ENCODE results near the gene ZDHHC19. TPM values are rescaled to one million over a fixed set of nuclear protein-coding genes. Genes with fewer than 3 reads are reported as not detected.

Gene ZDHHC19
- polyA plus RNA-seq, 1 donor from 2014 or later = 3.8 TPM

DNA sequence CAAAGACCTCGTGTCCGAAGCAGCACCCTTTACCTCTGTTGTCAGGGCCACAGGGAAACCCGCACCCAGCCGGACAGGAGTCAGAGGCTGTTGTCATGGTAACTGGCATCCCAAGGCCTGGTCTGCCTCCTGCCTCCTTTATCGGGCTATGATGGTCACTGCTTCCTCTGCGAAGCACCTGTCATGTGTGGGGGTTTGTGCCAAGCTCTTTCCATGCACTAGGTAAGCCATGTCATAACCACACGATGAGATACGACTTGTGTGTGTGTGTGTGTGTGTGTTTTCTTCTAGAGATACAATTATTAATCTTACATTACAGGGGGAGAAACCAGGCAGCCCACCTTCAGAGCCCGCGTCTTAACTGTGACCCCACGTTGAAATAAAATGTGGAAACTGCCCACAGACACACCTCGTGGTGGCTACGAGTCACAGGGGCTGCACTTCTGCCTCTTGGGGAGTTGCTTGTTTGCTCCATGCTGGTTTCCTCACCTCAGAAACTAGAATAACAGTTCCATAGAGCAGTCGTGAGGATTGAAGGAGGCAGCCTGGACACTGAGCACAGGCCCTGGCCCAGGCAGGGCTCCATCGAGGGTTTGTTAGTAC is 18.0 kb downstream of the ZDHHC19 start:
- H3K27ac ChIP-seq (ENCODE audit: low read length) = peak overlapping the region; percentile 70
- no peaks in the 10 kb centered on the region for H3K9me3 ChIP-seq (ENCODE audit: low read length)

DNA sequence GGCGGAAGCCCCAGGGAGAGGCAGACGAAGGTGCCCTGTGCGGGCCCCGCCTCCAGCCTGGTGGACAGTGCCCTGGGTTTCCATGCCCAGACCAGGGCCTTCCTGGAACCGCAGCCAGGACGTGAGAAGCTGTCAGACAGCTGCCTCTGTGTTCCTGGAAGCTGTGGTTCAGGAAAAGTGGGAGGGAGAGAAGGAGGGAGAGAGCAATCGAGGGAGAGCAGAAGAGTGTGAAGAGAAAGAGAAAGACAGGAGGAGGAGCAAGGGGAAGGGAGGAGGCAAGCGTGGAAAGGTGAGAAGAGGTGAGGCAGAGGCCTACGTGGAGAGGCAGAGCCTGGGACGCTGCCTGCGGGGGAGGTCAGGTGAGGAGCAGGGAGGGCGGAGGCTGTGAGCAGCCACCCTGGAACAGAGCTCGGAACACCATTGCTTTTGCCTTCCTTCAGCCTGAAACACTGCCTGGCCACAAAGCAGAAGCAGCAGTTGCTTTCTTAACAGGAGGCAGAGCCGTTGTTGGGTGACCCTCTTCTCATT is 18.6 kb downstream of the ZDHHC19 start:
- no peaks in the 10 kb centered on the region for H3F3A ChIP-seq (ENCODE audit: insufficient read depth, low read length, poor library complexity, severe bottlenecking)
- H3K4me2 ChIP-seq (ENCODE audit: low read length) = no peak overlapping the region
- no peaks in the 10 kb centered on the region for H3K9me2 ChIP-seq (ENCODE audit: insufficient read depth, low read length)
- no peaks in the 10 kb centered on the region for H3K27me3 ChIP-seq (ENCODE audit: insufficient read depth, low read depth, low read length)
- no peak overlapping the region for H3K4me3 ChIP-seq (ENCODE audit: low read length)
- H4K20me1 ChIP-seq (ENCODE audit: insufficient read depth) = no peaks in the 10 kb centered on the region
- no peaks in the 10 kb centered on the region for H3K79me2 ChIP-seq (replicated peaks; ENCODE audit: insufficient read depth, low read length)
- no peak for TF ChIP-seq EP300 (conservative IDR thresholded peaks at IDR 0.05; ENCODE audit: poor library complexity, severe bottlenecking)
- TF ChIP-seq, protein P1, sequence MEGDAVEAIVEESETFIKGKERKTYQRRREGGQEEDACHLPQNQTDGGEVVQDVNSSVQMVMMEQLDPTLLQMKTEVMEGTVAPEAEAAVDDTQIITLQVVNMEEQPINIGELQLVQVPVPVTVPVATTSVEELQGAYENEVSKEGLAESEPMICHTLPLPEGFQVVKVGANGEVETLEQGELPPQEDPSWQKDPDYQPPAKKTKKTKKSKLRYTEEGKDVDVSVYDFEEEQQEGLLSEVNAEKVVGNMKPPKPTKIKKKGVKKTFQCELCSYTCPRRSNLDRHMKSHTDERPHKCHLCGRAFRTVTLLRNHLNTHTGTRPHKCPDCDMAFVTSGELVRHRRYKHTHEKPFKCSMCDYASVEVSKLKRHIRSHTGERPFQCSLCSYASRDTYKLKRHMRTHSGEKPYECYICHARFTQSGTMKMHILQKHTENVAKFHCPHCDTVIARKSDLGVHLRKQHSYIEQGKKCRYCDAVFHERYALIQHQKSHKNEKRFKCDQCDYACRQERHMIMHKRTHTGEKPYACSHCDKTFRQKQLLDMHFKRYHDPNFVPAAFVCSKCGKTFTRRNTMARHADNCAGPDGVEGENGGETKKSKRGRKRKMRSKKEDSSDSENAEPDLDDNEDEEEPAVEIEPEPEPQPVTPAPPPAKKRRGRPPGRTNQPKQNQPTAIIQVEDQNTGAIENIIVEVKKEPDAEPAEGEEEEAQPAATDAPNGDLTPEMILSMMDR (IDR thresholded peaks at IDR 0.05; ENCODE audit: poor library complexity, severe bottlenecking) = no peak
- no peak for TF ChIP-seq RAD21 (conservative IDR thresholded peaks at IDR 0.05)
- no peak for TF ChIP-seq POLR2AphosphoS5 (IDR thresholded peaks at IDR 0.05)
- TF ChIP-seq, protein P2, sequence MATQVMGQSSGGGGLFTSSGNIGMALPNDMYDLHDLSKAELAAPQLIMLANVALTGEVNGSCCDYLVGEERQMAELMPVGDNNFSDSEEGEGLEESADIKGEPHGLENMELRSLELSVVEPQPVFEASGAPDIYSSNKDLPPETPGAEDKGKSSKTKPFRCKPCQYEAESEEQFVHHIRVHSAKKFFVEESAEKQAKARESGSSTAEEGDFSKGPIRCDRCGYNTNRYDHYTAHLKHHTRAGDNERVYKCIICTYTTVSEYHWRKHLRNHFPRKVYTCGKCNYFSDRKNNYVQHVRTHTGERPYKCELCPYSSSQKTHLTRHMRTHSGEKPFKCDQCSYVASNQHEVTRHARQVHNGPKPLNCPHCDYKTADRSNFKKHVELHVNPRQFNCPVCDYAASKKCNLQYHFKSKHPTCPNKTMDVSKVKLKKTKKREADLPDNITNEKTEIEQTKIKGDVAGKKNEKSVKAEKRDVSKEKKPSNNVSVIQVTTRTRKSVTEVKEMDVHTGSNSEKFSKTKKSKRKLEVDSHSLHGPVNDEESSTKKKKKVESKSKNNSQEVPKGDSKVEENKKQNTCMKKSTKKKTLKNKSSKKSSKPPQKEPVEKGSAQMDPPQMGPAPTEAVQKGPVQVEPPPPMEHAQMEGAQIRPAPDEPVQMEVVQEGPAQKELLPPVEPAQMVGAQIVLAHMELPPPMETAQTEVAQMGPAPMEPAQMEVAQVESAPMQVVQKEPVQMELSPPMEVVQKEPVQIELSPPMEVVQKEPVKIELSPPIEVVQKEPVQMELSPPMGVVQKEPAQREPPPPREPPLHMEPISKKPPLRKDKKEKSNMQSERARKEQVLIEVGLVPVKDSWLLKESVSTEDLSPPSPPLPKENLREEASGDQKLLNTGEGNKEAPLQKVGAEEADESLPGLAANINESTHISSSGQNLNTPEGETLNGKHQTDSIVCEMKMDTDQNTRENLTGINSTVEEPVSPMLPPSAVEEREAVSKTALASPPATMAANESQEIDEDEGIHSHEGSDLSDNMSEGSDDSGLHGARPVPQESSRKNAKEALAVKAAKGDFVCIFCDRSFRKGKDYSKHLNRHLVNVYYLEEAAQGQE (IDR thresholded peaks at IDR 0.05; ENCODE audit: borderline replicate concordance) = no peak
- TF ChIP-seq EZH2 (IDR thresholded peaks at IDR 0.05; ENCODE audit: borderline replicate concordance, insufficient read depth, low read length, poor library complexity, severe bottlenecking) = no peak
- no peak for TF ChIP-seq SMC3 (conservative IDR thresholded peaks at IDR 0.05; ENCODE audit: poor library complexity)
- no peak for TF ChIP-seq MXI1 (conservative IDR thresholded peaks at IDR 0.05; ENCODE audit: poor library complexity, severe bottlenecking)
- TF ChIP-seq TAF1 (IDR thresholded peaks at IDR 0.05; ENCODE audit: low read depth) = no peak
- H3K27ac ChIP-seq (ENCODE audit: low read length) = peak overlapping the region; percentile 70
- peak overlapping the region; percentile 69 for H2AFZ ChIP-seq (ENCODE audit: low read depth, low read length)
- H3K36me3 ChIP-seq (ENCODE audit: insufficient read depth, low read length) = no peaks in the 10 kb centered on the region
- peak overlapping the region; percentile 51 for H3K9ac ChIP-seq (ENCODE audit: low read length)
- no peaks in the 10 kb centered on the region for H3K9me3 ChIP-seq (ENCODE audit: low read length)

More for the DNA sequence above, 18.0 kb downstream of the ZDHHC19 start:
- Histone ChIP-seq H3K27me3 (ENCODE audit: insufficient read depth, low read depth, low read length) (no peaks in the 10 kb centered on the region), H3K36me3 (ENCODE audit: insufficient read depth, low read length) (no peaks in the 10 kb centered on the region), H3K9ac (ENCODE audit: low read length) (peak overlapping the region; percentile 51), H3K9me2 (ENCODE audit: insufficient read depth, low read length) (no peaks in the 10 kb centered on the region), H3F3A (ENCODE audit: insufficient read depth, low read length, poor library complexity, severe bottlenecking) (no peaks in the 10 kb centered on the region), H4K20me1 (ENCODE audit: insufficient read depth) (no peaks in the 10 kb centered on the region), H2AFZ (ENCODE audit: low read depth, low read length) (peak overlapping the region; percentile 69), H3K4me3 (ENCODE audit: low read length) (no peak overlapping the region), H3K79me2 (replicated peaks; ENCODE audit: insufficient read depth, low read length) (no peaks in the 10 kb centered on the region), H3K4me2 (ENCODE audit: low read length) (no peak overlapping the region)
- peak; percentile 17 for TF ChIP-seq POLR2AphosphoS5 (IDR thresholded peaks at IDR 0.05)
- no peak for TF ChIP-seq TAF1 (IDR thresholded peaks at IDR 0.05; ENCODE audit: low read depth)
- no peak for TF ChIP-seq EZH2 (IDR thresholded peaks at IDR 0.05; ENCODE audit: borderline replicate concordance, insufficient read depth, low read length, poor library complexity, severe bottlenecking)
- TF ChIP-seq RAD21 (conservative IDR thresholded peaks at IDR 0.05) = peak; percentile 35
- TF ChIP-seq, protein P2 (IDR thresholded peaks at IDR 0.05; ENCODE audit: borderline replicate concordance) = no peak
